HUES64 (cell line): ENCODE data around the gene DDX5.

ENCODE experiments used
- H3K27ac ChIP-seq: 2 replicates; pipeline ENCODE4 v1.7.0; 2013; ENCODE audit warnings: low read depth, low read length, inconsistent platforms
- H3K27me3 ChIP-seq: 2 replicates; pipeline ENCODE4 v1.6.1; 2013; ENCODE audit warnings: mild to moderate bottlenecking, low read length; ENCODE audit not compliant: insufficient read depth
- H3K36me3 ChIP-seq: 2 replicates; pipeline ENCODE4 v1.6.1; 2013; ENCODE audit warnings: mild to moderate bottlenecking, low read length; ENCODE audit not compliant: insufficient read depth
- H3K4me1 ChIP-seq: 2 replicates; pipeline ENCODE4 v1.6.1; 2013; ENCODE audit warnings: mild to moderate bottlenecking, low read length, moderate library complexity; ENCODE audit not compliant: insufficient read depth
- H3K4me3 ChIP-seq: 2 replicates; pipeline ENCODE4 v1.5.1; 2013; ENCODE audit warnings: mild to moderate bottlenecking, low read length, moderate library complexity
- H3K9ac ChIP-seq: 2 replicates; pipeline ENCODE4 v1.6.1; 2013; ENCODE audit warnings: mild to moderate bottlenecking, low read depth, low read length
- H3K9me3 ChIP-seq: 2 replicates; pipeline ENCODE4 v1.6.1; 2013; ENCODE audit warnings: low read depth, low read length; ENCODE audit not compliant: insufficient read depth
- WGBS: fragments of 150-250, 120-280 bp; methylation state at CpG from one replicate; pipeline ENCODE4 v1.1.7; 2013; ENCODE audit warnings: missing lambda C conversion rate; 5-methylcytosine and 5-hydroxymethylcytosine counted together

The DDX5 gene

GRCh38 chr17:64535357-64535756, 29.3 kb upstream of the DDX5 start:
- 95% methylated on average over 5 of the region's 6 CpGs for whole genome bisulfite sequencing
- H3K4me1 ChIP-seq, result no peaks in the 10 kb centered on the region
- no peak overlapping the region for H3K27ac ChIP-seq
- H3K27me3 ChIP-seq, result no peaks in the 10 kb centered on the region
- H3K4me3 ChIP-seq, result no peak overlapping the region
- no peak overlapping the region for H3K9ac ChIP-seq
- no peaks in the 10 kb centered on the region for H3K9me3 ChIP-seq
- peaks cover 95% of the 10 kb centered on the region for H3K36me3 ChIP-seq

- Histone ChIP-seq H3K27me3 (no peaks in the 10 kb centered on the region), H3K9ac (no peak overlapping the region), H3K4me3 (no peak overlapping the region), H3K36me3 (peaks cover 97% of the 10 kb centered on the region), H3K27ac (no peak overlapping the region), H3K4me1 (no peaks in the 10 kb centered on the region), H3K9me3 (no peaks in the 10 kb centered on the region)
- WGBS, result 93% methylated on average over 3 of the region's 3 CpGs
Observed at GRCh38 chr17:64534187-64534586, 28.1 kb upstream of the DDX5 start.

- H3K27ac ChIP-seq, result no peak overlapping the region
- H3K4me1 ChIP-seq, result no peaks in the 10 kb centered on the region
- no peak overlapping the region for H3K4me3 ChIP-seq
- no peaks in the 10 kb centered on the region for H3K27me3 ChIP-seq
- H3K9me3 ChIP-seq, result no peaks in the 10 kb centered on the region
- 96% methylated on average over 2 of the region's 2 CpGs for WGBS
- H3K36me3 ChIP-seq, result peaks cover 98% of the 10 kb centered on the region
- H3K9ac ChIP-seq, result no peak overlapping the region
Observed at GRCh38 chr17:64533784-64534183, 27.7 kb upstream of the DDX5 start.

GRCh38 chr17:64532409-64532808, 26.3 kb upstream of the DDX5 start:
- H3K36me3 ChIP-seq, result peaks cover 100% of the 10 kb centered on the region
- no peak overlapping the region for H3K9ac ChIP-seq
- no peaks in the 10 kb centered on the region for H3K4me1 ChIP-seq
- no peaks in the 10 kb centered on the region for H3K9me3 ChIP-seq
- no peak overlapping the region for H3K27ac ChIP-seq
- no peaks in the 10 kb centered on the region for H3K27me3 ChIP-seq
- WGBS, result 96% methylated on average over 5 of the region's 5 CpGs
- H3K4me3 ChIP-seq, result no peak overlapping the region

GRCh38 chr17:64531955-64532371, 25.9 kb upstream of the DDX5 start:
- Histone ChIP-seq H3K9ac (no peak overlapping the region), H3K9me3 (no peaks in the 10 kb centered on the region), H3K27me3 (no peaks in the 10 kb centered on the region), H3K27ac (no peak overlapping the region), H3K36me3 (peaks cover 100% of the 10 kb centered on the region), H3K4me1 (no peaks in the 10 kb centered on the region), H3K4me3 (no peak overlapping the region)
- WGBS, result 96% methylated on average over 5 of the region's 5 CpGs

- Histone ChIP-seq H3K4me3 (no peak overlapping the region), H3K9me3 (no peaks in the 10 kb centered on the region), H3K27me3 (no peaks in the 10 kb centered on the region), H3K36me3 (peaks cover 98% of the 10 kb centered on the region), H3K4me1 (no peaks in the 10 kb centered on the region), H3K27ac (no peak overlapping the region), H3K9ac (no peak overlapping the region)
- over 99% methylated on average over 4 of the region's 5 CpGs for WGBS
Observed at GRCh38 chr17:64529221-64529620, 23.1 kb upstream of the DDX5 start.

- H3K36me3 ChIP-seq, result peaks cover 98% of the 10 kb centered on the region
- H3K4me1 ChIP-seq, result no peaks in the 10 kb centered on the region
- H3K9ac ChIP-seq, result no peak overlapping the region
- WGBS, result 99% methylated on average over 2 of the region's 2 CpGs
- no peak overlapping the region for H3K27ac ChIP-seq
- H3K4me3 ChIP-seq, result no peak overlapping the region
- H3K27me3 ChIP-seq, result no peaks in the 10 kb centered on the region
- H3K9me3 ChIP-seq, result no peaks in the 10 kb centered on the region
Observed at GRCh38 chr17:64527914-64528313, 21.8 kb upstream of the DDX5 start.

- no peak overlapping the region for H3K9ac ChIP-seq
- H3K9me3 ChIP-seq, result no peaks in the 10 kb centered on the region
- no peaks in the 10 kb centered on the region for H3K4me1 ChIP-seq
- H3K36me3 ChIP-seq, result peaks cover 97% of the 10 kb centered on the region
- 95% methylated on average over 6 of the region's 6 CpGs for WGBS
- no peak overlapping the region for H3K4me3 ChIP-seq
- no peak overlapping the region for H3K27ac ChIP-seq
- H3K27me3 ChIP-seq, result no peaks in the 10 kb centered on the region
Observed at GRCh38 chr17:64520359-64520758, 14.3 kb upstream of the DDX5 start.

GRCh38 chr17:64519601-64520000, 13.5 kb upstream of the DDX5 start:
- H3K9ac ChIP-seq, result no peak overlapping the region
- no peaks in the 10 kb centered on the region for H3K4me1 ChIP-seq
- peaks cover 98% of the 10 kb centered on the region for H3K36me3 ChIP-seq
- H3K9me3 ChIP-seq, result no peaks in the 10 kb centered on the region
- H3K4me3 ChIP-seq, result no peak overlapping the region
- H3K27ac ChIP-seq, result no peak overlapping the region
- H3K27me3 ChIP-seq, result no peaks in the 10 kb centered on the region
- WGBS, result 96% methylated on average over 6 of the region's 6 CpGs

- no peak overlapping the region for H3K9ac ChIP-seq
Observed at GRCh38 chr17:64515829-64516228, 9.7 kb upstream of the DDX5 start.

GRCh38 chr17:64515419-64515818, 9.3 kb upstream of the DDX5 start:
- H3K27me3 ChIP-seq, result no peaks in the 10 kb centered on the region

More at GRCh38 chr17:64515829-64516228, 9.7 kb upstream of the DDX5 start:
- Histone ChIP-seq H3K27ac (no peak overlapping the region), H3K27me3 (no peaks in the 10 kb centered on the region), H3K9me3 (no peaks in the 10 kb centered on the region), H3K36me3 (peaks cover 98% of the 10 kb centered on the region), H3K4me1 (no peaks in the 10 kb centered on the region), H3K4me3 (no peak overlapping the region)
- WGBS, result 88% methylated on average over 1 of the region's 1 CpG

GRCh38 chr17:64509179-64509578, 3.1 kb upstream of the DDX5 start:
- Histone ChIP-seq H3K27me3 (no peaks in the 10 kb centered on the region), H3K9me3 (no peaks in the 10 kb centered on the region), H3K4me1 (peaks cover 18% of the 10 kb centered on the region; the same call in 1 of the 2 replicates), H3K9ac (no peak overlapping the region), H3K27ac (no peak overlapping the region), H3K36me3 (peaks cover 71% of the 10 kb centered on the region), H3K4me3 (peak overlapping the region; percentile 17; the same call in 1 of the 2 replicates)
- WGBS, result 96% methylated on average over 6 of the region's 6 CpGs

More at GRCh38 chr17:64515419-64515818, 9.3 kb upstream of the DDX5 start:
- H3K36me3 ChIP-seq, result peaks cover 98% of the 10 kb centered on the region
- no peaks in the 10 kb centered on the region for H3K4me1 ChIP-seq
- no peak overlapping the region for H3K4me3 ChIP-seq
- no peak overlapping the region for H3K27ac ChIP-seq
- WGBS, result 93% methylated on average over 2 of the region's 2 CpGs
- H3K9ac ChIP-seq, result no peak overlapping the region
- no peaks in the 10 kb centered on the region for H3K9me3 ChIP-seq
